Fibroblast of lung (primary cell): ENCODE measurements around the gene CNOT8. TPM values are rescaled to one million over a fixed set of nuclear protein-coding genes. Genes with fewer than 3 reads are reported as not detected.

Source experiments
- DNase-seq, 2 donors: peaks; one replicate each; pipeline versions ENCODE4 v3.0.0 to v3.0.0-alpha.2; 2010; ENCODE audit warnings: low read depth in 2 of 2
- H2AFZ ChIP-seq: 2 replicates; pipeline ENCODE4 v1.5.1; 2012; ENCODE audit warnings: low read length, control low read depth, inconsistent platforms
- H3K27ac ChIP-seq: 2 replicates; pipeline ENCODE4 v1.5.1; 2011; ENCODE audit warnings: low read length, control low read depth; ENCODE audit not compliant: insufficient read depth
- H3K27me3 ChIP-seq: 2 replicates; pipeline ENCODE4 v1.5.1; 2011; ENCODE audit warnings: mild to moderate bottlenecking, low read length; ENCODE audit not compliant: control insufficient read depth, insufficient read depth
- H3K36me3 ChIP-seq: 2 replicates; pipeline ENCODE4 v1.5.1; 2011; ENCODE audit warnings: low read length; ENCODE audit not compliant: control insufficient read depth, insufficient read depth
- H3K4me1 ChIP-seq: 2 replicates; pipeline ENCODE4 v1.5.1; 2011; ENCODE audit warnings: low read length; ENCODE audit not compliant: control insufficient read depth, insufficient read depth; ENCODE audit errors: extremely low read depth
- H3K4me2 ChIP-seq: 2 replicates; pipeline ENCODE4 v1.5.1; 2011; ENCODE audit warnings: low read length, control low read depth; ENCODE audit not compliant: insufficient read depth; ENCODE audit errors: extremely low read depth
- H3K4me3 ChIP-seq, 4 experiments: fragments of 200-600 bp in 1 of 4; sonication (generic) in 1 of 4; replicated peaks in 1 of 4; 2 replicates each; pipeline ENCODE4 v1.5.1; 2011 to 2016; ENCODE audit warnings: low read length in 4 of 4, low read depth in 3 of 4, mild to moderate bottlenecking in 3 of 4, control low read depth in 2 of 4, inconsistent platforms in 1 of 4, mixed read lengths in 1 of 4; ENCODE audit not compliant: insufficient read depth in 1 of 4; ENCODE audit errors: control extremely low read depth in 1 of 4
- H3K79me2 ChIP-seq: 2 replicates; pipeline ENCODE4 v1.5.1; 2012; ENCODE audit warnings: mild to moderate bottlenecking, low read length, inconsistent platforms; ENCODE audit not compliant: control insufficient read depth, insufficient read depth
- H3K9ac ChIP-seq: 2 replicates; pipeline ENCODE4 v1.5.1; 2011; ENCODE audit warnings: mild to moderate bottlenecking, low read length, control low read depth; ENCODE audit not compliant: insufficient read depth
- H3K9me3 ChIP-seq: 2 replicates; pipeline ENCODE4 v1.5.1; 2012; ENCODE audit warnings: low read depth, low read length; ENCODE audit not compliant: control insufficient read depth, insufficient read depth
- H4K20me1 ChIP-seq: 2 replicates; pipeline ENCODE4 v1.5.1; 2011; ENCODE audit warnings: low read length; ENCODE audit not compliant: control insufficient read depth, insufficient read depth; ENCODE audit errors: extremely low read depth
- EZH2 ChIP-seq: IDR thresholded peaks from 2 replicates; pipeline ENCODE4 v1.5.1; 2012; ENCODE audit warnings: low read length, control low read depth, mild to moderate bottlenecking; ENCODE audit errors: missing control alignments
- polyA plus RNA-seq, 2 donors: library from polyadenylated mRNA; depleted of rRNA in 1 of 2; stranded (reverse) in 1 of 2; unstranded in 1 of 2; fragments of >200 nt; gene quantifications; 2 replicates each; pipeline ENCODE4 v1.2.1, GENCODE V29; 2011 to 2012; ENCODE audit warnings: missing spikeins in 1 of 2
- total RNA-seq: library from RNA; depleted of rRNA; stranded (reverse); fragments of >200 nt; gene quantifications from 2 replicates; pipeline ENCODE4 v1.2.1, GENCODE V29; 2014
- TF ChIP-seq, protein P1 (sequence below), 2 donors: IDR thresholded peaks in 1 of 2; conservative IDR thresholded peaks in 1 of 2; 1 replicate in 1 of 2; 2 replicates in 1 of 2; pipeline ENCODE4 v1.5.1; 2011 to 2012; ENCODE audit warnings: low read length in 2 of 2, control low read depth in 1 of 2, inconsistent platforms in 1 of 2, low read depth in 1 of 2, mild to moderate bottlenecking in 1 of 2

CNOT8 gene
- total and polyA plus RNA-seq, 2 donors (not counting 1 experiment from before 2014, with no cell fraction given): 50.7 to 66.7 TPM

DNA sequence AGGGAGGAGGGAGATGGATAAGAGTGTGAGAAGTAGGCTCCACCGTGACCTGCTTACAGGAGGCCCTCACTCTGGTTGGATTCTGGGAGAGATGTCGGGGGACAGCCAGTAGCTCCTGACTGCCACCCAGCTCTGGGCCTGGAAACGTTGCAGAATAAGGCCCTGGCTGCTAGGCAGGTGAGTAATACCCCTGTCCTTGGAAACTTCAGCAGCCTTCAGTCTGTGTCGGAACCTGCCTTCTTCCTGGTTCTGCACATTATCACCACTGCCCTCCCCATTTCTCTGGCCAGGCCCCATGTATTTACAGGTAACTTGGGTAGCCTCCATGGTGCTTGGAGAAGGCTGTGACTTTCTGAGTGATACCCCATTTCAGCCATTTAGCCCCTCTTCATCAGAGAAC lies 34.8 kb upstream of the CNOT8 start:
- Histone ChIP-seq H3K4me1 (no peaks in the 10 kb centered on the region), H3K4me2 (no peak overlapping the region), H3K9ac (no peak overlapping the region), H4K20me1 (no peaks in the 10 kb centered on the region), H3K36me3 (peaks cover 11% of the 10 kb centered on the region), H2AFZ (no peak overlapping the region), H3K9me3 (no peaks in the 10 kb centered on the region), H3K4me3 (no peak overlapping the region), H3K79me2 (no peaks in the 10 kb centered on the region), H3K27me3 (no peaks in the 10 kb centered on the region), H3K27ac (no peak overlapping the region)
- TF ChIP-seq EZH2: no peak
- TF ChIP-seq, protein P1, sequence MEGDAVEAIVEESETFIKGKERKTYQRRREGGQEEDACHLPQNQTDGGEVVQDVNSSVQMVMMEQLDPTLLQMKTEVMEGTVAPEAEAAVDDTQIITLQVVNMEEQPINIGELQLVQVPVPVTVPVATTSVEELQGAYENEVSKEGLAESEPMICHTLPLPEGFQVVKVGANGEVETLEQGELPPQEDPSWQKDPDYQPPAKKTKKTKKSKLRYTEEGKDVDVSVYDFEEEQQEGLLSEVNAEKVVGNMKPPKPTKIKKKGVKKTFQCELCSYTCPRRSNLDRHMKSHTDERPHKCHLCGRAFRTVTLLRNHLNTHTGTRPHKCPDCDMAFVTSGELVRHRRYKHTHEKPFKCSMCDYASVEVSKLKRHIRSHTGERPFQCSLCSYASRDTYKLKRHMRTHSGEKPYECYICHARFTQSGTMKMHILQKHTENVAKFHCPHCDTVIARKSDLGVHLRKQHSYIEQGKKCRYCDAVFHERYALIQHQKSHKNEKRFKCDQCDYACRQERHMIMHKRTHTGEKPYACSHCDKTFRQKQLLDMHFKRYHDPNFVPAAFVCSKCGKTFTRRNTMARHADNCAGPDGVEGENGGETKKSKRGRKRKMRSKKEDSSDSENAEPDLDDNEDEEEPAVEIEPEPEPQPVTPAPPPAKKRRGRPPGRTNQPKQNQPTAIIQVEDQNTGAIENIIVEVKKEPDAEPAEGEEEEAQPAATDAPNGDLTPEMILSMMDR (conservative IDR thresholded peaks at IDR 0.05 in 1 of 2, IDR thresholded peaks at IDR 0.05 in 1 of 2; ENCODE audit: low read depth in 1 of 2, low read length in 2 of 2): no peak
- DNase-seq: no peak

DNA sequence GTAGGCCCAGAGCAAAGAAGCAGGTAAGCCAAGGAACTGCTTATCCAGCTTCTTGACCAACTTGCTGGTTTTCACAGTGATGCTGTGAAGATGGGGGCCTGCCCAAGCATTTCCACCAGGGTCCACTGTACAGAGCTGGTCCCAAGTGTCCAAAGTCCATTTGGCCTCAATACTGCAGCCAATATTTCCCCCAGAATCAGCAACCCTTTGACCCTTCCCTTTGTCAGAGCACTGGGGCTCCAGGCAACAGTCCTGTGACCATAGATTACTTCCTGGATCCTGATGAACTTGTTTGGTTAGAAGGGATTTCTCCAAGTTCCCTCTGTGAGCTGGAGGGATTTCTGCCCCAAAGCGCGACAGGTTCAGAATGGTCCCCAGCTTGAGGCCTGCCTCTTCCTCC lies 34.4 kb upstream of the CNOT8 start:
- Histone ChIP-seq H2AFZ (no peak overlapping the region), H3K36me3 (peaks cover 11% of the 10 kb centered on the region), H3K4me2 (no peak overlapping the region), H3K27me3 (no peaks in the 10 kb centered on the region), H4K20me1 (no peaks in the 10 kb centered on the region), H3K4me1 (no peaks in the 10 kb centered on the region), H3K9ac (no peak overlapping the region), H3K9me3 (no peaks in the 10 kb centered on the region), H3K79me2 (no peaks in the 10 kb centered on the region), H3K4me3 (no peak overlapping the region), H3K27ac (no peak overlapping the region)
- no peak for DNase-seq
- no peak for TF ChIP-seq EZH2
- TF ChIP-seq, protein P1 (conservative IDR thresholded peaks at IDR 0.05 in 1 of 2, IDR thresholded peaks at IDR 0.05 in 1 of 2; ENCODE audit: low read depth in 1 of 2, low read length in 2 of 2): no peak

DNA sequence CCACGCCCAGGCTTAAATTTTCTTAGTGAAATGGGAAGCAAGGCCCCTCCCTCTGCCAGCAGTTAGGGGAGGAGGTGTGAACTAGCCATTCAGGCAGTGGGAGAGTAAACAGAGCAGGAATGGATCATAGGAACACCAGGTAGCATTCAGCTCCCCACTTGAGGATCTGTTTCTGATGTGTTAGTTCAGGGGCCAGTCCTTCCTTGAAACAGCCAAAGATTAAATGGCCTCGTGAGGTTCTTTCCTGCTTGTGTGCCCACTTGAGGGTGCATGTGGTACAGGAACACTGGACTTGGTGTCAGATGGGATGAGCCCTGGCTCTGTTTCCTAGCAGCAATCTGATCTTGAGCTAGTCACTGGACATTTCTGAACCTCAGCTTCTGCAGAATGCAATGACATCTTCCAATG lies 29.2 kb upstream of the CNOT8 start:
- no peak overlapping the region for H3K9ac ChIP-seq
- no peak overlapping the region for H3K4me3 ChIP-seq
- no peak for DNase-seq
- H4K20me1 ChIP-seq: no peaks in the 10 kb centered on the region
- TF ChIP-seq, protein P1 (conservative IDR thresholded peaks at IDR 0.05 in 1 of 2, IDR thresholded peaks at IDR 0.05 in 1 of 2; ENCODE audit: low read depth in 1 of 2, low read length in 2 of 2): no peak
- no peak for TF ChIP-seq EZH2
- no peaks in the 10 kb centered on the region for H3K4me1 ChIP-seq
- H3K27ac ChIP-seq: no peak overlapping the region
- H3K27me3 ChIP-seq: no peaks in the 10 kb centered on the region
- H2AFZ ChIP-seq: no peak overlapping the region
- peaks cover 7% of the 10 kb centered on the region for H3K36me3 ChIP-seq
- H3K4me2 ChIP-seq: no peak overlapping the region
- H3K9me3 ChIP-seq: no peaks in the 10 kb centered on the region
- H3K79me2 ChIP-seq: no peaks in the 10 kb centered on the region
